Measurements from ENCODE around the gene MOB4.
"Not testable (repeated sequence)": the region's sequence is repeated elsewhere in the genome, so short reads cannot be mapped to it uniquely, and the experiment has no call there.

Gene MOB4

DNA sequence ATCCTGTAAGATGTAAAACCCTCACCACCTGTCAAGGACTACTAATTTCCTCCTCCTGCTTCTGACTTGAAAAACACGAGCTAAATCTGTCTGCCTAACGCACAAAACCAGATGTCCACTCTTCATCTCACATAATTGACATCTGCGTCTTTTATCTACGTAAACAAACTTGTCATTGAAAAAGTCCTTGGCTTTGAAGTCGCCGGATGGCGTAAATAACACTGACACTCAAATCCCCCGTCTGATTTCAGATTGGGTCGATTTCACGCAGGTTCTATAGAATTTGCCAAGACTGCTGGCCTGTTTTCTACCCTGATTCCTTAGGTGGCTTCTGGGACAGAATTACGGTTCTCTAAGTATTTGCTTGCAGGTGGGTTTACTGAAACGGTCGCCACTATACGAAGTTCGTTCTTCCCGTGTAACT lies 539 bp upstream of the MOB4 start:
- peak; percentile 12 for DNase-seq

DNA sequence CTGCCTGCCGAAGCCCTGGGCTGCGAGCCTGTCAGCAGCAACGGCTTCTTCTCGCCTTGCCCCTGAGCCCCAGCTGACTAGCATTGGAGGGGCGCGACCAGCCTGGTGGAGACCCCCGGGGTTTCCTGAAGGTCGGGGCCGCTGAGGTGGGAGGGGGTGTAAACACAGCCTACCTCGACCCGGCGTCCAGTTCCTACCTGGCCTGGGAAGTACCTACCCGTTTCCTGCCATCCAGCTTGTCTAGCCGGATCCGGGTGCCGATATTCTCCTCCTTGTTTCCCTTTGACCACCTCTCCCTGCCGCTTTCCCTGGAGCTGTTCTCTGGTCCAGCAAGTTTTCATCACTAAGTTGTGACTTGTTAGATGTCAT lies 511 bp downstream of the MOB4 start:
- no peak for DNase-seq

DNA sequence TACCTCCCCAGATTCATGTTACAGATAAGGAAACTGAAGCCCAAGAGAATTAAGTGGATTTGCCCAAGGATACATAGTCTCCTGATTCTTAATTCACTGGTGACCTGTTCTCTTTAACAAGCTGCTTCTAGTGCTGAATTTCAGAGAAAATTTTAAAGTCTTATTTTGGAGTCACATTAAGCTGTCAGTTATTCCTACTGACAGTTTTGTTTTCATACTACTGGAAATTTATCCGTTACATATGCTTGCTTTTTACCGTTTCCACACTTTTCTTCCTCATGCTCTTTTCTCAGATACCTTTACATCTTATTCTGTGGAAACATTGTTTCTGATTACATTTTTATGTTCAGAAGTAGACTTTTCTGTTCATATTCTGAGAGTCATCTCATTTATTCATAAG lies 1.3 kb downstream of the MOB4 start:
- DNase-seq, result no peak

DNA sequence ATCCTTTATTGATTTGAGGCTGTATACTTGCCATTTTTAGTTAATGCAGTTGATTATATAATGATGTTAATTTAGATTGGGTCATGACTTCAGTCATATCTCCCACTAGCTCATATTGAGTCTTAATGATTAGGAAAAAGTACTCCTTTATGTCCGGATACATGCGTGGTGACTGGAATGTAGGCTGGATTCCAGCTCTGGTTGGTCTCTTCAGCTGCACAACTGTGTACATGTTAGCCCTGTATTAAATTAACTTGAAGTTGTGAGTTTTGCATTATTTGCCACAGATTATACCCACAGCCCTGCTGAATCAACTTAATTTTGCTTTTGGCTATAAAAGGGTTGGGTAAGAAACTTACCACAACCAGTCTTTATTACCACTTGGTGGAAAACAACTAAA lies 22.5 kb downstream of the MOB4 start:
- DNase-seq, result no peak

DNA sequence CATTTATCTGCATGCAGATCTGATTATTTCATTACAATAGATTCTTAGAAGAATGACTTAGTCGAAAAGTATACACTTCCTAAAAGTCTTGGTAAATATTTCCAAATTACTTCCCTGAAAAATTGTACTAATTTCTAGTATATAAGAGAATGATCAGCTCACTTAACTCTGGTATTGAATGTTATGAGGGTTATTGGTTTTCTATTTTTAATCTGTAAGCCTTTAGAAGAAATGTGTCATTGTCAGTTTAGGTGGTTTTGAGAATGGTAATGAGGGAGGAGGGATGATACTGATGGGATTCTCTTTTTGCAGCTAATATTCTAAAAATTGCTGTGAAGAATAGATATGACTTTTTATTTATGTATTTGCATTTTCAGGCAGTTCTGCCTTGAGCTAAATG lies 23.9 kb downstream of the MOB4 start:
- DNase-seq, result no peak

DNA sequence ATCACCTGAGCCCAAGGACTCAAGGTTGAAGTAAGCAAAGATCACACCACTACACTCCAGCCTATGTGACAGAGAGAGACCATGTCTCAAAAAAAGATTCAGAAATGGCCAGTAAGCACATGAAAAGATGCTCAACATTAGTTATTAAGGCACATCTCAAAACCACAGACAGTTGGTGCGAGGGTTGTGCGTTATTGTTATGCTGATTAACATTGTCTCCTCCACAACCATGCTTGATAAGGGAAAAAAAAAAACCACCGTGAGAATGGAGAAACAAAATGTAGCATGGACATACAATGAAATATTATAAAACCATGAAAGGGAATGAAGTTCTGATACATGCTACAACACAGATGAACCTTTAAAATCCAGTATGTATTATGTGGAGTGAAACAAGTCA lies 27.3 kb downstream of the MOB4 start:
- no peak for DNase-seq

DNA sequence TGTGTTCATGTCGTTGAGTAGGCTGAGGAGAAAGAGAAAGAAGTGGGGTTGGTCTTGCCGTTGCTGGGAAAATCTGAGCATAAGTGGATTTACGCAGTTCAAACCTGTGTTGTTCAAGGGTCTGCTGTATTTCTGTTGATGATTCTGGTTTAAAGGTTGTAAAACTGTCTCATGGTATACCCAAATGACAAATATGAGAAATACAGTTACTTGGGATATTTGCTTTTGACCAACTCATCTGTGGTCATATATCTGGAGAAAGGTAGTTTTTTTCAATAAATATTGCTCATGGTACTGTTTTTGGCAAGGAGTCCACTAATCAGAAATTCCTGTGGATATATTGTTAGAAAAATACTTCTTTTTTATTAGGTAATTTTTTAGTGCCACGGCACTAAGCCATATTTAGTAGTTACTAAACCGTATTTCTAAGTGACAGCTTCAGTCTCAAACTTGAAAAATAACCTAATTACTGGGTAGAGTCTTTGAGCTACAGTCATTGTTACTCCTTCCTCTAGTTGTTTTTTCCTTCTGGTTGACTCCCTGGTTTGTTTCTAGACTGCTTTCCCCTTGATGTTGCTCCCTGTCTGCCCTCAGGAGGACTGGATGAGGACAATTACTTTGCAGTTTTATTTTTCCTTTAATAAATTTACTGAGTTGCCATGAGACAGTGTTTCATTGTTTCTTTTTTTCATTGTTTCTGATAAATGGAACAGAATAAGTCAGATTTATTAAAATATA lies 31.5 kb downstream of the MOB4 start:
- no peak for DNase-seq

DNA sequence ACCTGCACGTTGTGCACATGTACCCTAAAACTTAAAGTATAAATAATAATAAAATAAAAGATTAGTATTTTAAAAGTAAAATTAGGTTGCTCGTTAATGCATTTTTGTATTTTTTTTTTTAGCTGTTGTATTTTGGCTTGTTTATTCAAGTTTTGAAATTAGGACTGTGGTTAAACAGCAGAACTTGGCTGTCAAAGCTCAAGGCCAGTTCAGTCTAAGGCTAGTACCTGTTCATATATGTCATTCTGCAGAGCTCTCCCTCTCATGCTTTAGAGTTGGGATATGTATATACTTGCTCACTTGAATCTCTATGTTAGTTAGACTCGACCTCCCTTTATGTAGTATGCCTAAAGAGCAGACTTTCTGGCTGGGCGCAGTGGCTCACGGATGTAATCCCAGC lies 32.7 kb downstream of the MOB4 start:
- DNase-seq, result no peak

DNA sequence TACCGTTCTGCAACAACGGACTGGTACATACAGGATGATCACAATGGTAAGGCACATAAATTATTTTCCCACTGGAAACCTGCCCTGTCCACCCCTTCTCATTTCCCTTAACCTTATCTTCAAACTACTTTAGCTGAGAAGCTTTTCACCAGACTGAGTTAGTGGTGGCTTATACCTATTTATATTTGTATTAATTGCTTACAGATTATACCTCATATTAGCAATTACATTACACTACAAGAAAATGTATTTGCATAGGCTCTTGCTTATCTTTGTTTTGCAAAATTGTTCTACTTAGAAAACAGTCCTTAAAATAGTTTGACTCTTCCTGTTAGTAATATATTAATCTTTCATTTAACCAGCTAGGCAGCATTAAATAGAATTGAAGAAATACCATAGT lies 35.4 kb downstream of the MOB4 start:
- DNase-seq, result not testable (repeated sequence)

DNA sequence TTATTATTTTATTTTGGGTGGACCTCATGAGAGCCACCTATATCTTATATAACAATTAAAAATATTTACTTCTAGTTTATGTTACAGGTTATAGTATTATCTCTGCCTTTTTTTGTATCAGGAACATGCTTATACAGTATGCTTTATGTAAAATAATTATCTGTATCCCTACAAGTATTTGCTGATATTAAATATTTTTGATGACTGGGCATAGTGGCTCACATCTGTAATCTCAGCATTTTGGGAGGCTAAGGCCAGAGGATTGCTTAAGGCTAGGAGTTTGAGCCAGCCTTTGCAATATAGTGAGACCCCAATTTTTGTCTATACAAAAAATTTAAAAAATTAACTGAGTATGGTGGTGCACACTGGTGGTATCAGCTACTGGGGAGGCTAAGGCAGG lies 39.6 kb downstream of the MOB4 start:
- no peak for DNase-seq

DNA sequence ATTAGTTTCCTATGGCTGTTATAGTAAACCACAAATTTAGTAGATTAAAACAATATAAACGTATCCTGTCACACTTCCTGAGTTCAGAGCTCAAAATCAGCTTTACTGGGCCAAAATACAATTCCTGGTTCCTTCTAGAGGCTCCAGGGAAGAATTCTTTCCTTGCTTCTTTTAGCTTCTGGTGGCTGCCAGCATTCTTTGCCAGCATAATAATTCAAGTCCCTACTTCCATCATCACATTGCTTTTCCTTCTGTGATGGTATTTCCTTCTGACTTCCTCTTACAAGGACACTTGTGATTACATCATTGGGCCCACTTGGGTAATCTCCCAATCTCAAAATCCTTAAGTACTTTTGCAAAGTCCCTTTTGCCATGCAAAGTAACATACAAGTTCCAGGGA lies 40.6 kb downstream of the MOB4 start:
- peak; percentile 71 for DNase-seq

DNA sequence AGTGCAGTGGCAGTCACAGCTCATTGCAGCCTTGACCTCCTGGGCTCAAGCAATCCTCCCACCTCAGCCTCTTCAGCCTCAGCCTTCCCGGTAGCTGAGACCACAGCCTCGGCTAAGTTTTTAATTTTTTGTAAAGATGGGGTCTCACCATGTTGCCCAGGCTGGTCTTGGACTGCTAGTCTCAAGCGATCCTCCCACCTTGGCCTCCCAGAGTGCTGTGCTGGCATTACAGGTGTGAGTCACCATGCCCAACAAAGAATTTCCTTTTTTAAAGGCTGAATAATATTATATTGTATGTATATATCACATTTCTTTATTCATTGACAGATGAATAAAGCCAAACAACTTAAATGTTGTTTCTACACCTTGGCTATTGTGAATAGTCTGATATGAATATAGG lies 42.5 kb downstream of the MOB4 start:
- DNase-seq, result no peak

DNA sequence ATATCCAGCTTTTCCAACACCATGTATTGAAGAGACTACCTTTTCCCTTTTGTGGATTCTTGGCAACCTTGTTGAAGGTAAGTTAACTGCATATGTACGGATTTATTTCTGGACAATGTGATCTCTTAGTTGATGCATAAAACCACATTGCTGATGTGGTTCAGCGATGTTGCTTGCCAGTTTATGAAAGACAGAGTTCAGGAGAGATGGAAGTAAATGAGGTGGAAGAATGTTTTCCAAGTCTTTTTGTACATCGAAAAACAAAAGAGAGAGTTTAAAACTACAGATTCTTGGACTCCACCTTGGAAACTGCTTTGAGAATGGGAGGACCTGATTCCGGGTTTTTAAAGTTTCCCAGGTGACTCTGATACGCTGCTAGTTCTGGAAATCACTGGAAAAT lies 43.8 kb downstream of the MOB4 start:
- DNase-seq, result no peak

DNA sequence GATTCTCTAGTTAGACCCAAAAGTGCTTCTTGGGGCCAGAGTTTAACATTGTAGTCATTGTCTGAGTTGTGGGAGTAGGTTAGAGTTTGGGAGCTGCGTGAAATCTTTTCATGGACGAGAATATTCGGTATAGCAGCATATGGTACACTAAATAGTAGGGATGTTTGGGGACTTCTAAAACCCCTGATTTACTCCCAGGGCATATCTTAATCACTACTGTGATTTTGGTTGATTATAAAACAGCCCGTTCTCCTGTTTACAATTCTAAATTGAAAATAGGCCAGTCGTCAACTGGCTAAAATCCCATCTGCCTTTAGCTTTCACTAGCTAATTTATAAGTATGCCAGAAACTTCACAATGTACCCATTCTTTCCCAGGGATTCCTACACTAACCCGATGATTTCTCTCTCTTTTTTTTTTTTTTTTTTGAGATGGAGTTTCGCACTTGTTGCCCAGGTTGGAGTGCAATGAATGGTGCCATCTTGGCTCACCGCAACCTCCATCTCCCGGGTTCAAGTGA lies 44.3 kb downstream of the MOB4 start:
- no peak for DNase-seq

DNA sequence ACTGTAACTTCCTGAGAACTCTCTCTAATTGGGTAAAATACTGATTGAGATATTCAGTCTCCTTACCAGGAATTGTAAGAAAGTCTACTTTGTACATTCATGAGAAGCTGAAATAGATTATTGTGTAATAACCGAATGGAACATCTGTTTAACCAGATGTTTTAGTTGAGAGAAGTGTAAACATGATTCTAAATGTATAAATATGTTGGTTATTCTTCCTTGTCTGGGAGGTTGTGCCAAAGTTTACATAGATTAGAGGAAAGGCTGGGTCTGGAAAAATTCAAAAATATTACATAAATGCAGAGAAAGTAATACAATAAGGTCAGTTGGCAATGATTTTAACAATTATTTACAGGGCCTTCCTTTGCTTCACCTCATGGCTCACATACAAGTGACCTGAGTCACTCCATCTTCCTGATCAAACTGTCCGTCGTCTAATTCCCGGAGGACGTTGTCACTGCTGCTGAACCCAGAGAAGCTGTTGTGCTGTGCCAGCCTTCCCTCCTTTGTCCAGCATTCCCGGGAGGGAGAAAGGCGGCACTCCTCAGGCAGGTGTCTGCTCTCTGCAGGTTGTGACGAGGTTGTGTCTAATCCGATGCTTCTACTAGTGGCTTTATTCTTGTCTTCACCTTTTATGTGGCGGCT lies 55.9 kb downstream of the MOB4 start:
- no peak for DNase-seq

DNA sequence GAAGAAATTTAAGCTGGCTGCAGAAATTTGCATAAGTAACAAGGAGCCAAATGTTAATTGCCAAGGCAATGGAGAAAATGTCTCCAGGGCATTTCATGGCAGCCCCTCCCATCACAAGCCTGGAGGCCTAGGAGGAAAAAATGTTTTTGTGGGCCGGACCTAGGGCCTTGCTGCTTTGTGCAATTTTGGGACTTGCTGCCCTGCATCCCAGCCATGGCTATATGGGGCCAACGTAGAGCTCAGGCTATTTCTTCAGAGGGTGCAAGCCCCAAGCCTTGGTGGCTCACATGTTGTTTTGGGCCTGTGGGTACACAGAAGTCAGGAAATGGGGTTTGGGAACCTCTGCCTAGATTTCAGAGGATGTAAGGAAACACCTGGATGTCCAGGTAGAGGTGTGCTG lies 57.7 kb downstream of the MOB4 start:
- no peak for DNase-seq

DNA sequence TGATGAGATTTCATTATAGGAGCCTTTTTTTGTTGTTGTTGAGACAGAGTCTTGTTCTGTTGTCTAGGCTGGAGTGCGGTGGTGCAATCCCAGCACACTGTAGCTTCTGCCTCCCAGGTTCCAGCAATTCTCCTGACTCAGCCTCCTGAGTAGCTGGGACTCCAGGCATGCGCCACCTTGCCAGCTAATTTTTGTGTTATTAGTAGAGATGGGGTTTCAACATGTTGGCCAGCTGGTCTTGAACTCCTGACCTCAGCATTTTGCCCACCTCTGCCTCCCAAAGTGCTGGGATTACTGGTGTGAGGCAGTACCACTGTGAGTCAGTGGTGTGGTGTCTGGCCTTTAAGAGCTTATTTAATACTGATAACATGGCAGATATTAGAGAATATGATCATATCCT lies 60.1 kb downstream of the MOB4 start:
- DNase-seq, result no peak

DNA sequence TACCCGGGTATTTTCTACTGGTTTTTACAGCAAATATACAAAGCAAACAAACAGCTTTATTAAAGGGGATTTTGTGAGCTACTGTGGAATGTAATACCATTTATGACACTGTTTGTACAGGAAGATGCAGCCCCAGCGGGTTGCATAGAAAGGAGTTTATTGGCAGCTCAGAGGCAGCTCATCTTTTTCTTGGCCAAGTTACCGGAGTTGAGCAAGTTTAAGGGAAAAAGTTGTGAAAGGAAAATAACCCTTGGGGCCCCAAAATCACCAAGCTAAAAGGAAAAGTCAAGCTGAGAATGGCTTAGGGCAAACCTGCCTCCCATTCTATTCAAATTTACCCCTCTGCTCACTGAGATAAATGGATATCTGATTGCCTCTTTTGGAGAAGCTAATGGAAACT lies 60.8 kb downstream of the MOB4 start:
- DNase-seq, result no peak

DNA sequence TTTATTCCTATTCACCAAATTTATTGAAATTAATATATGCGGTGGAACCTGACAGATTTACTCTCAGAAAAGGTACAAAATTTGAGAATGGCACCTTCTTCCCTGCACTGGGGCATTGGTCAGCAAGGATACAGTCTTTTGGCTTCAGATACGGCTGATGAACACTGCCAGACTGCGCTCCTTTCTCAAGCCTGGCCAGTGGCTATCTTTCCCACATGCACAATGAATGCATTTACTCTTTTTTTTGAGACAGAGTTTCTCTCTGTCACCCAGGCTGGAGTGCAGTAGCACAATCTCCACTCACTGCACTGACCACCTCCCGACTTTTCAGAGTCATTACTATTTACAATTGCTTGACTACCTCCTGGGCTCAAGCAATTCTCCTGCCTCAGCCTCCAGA lies 61.6 kb downstream of the MOB4 start:
- DNase-seq, result no peak

DNA sequence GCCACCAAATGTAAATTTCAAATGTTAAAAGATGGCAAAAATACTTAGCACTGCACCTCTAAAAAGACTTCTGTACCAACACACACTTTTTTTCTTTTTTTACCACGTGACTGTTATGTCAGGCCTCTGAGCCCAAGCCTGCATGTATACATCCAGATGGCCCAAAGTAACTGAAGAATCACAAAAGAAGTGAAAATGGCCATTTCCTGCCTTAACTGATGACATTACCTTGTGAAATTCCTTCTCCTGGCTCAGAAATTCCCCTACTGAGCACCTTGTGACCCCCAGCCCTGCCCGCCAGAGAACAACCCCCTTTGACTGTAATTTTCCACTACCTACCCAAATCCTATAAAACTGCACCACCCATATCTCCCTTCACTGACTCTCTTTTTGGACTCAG lies 62.4 kb downstream of the MOB4 start:
- DNase-seq, result not testable (repeated sequence)

DNA sequence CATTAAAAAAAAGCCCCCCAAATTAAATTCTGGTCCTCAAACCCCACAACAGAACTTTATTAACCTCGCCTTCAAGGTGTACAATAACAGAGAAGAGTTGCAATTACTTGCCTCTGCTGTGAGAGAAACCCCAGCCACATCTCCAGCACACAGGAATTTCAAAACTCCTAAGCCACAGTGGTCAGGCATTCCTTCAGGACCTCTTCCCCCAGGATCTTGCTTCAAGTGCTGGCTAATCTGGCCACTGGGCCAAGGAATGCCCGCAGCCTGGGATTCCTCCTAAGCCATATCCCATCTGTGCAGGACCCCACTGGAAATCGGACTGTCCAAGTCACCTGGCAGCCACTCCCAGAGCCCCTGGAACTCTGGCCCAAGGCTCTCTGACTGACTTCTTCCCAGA lies 64.3 kb downstream of the MOB4 start:
- not testable (repeated sequence) for DNase-seq

DNA sequence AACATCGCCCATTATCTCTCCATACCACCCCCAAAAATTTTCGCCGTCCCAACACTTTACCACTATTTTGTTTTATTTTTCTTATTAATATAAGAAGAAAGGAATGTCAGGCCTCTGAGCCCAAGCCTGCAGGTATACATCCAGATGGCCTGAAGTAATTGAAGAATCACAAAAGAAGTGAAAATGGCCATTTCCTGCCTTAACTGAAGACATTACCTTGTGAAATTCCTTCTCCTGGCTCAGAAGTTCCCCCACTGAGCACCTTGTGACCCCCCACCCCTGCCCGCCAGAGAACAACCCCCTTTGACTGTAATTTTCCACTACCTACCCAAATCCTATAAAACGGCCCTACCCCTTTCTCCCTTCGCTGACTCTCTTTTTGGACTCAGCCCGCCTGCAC lies 71.4 kb downstream of the MOB4 start:
- DNase-seq, result not testable (repeated sequence)

DNA sequence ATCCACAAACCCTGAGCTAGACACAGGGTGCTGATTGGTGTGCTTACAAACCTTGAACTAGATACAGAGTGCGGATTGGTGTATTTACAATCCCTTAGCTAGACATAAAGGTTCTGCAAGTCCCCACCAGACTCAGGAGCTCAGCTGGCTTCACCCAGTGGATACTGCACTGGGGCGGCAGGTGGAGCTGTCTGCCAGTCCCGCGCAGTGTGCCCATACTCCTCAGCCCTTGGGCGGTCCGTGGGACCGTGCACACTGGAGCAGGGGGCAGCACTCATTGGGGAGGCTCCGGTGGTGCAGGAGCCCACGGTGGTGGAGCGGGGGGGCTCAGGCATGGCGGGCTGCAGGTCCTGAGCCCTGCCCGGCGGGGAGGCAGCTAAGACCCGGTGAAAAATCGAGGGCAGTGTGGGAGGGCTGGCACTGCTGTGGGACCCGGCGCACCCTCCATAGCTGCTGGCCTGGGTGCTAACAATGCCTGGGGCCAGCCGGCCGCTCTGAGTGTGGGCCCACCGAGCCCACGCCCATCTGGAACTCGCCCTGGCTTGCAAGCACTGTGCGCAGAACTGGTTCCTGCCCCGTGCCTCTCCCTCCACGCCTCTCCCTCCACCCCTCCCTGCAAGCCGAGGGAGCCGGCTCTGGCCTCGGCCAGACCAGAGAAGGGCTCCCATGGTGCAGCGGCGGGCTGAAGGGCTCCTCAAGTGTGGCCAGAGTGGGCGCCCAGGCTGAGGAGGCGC lies 75.6 kb downstream of the MOB4 start:
- no peak for DNase-seq

DNA sequence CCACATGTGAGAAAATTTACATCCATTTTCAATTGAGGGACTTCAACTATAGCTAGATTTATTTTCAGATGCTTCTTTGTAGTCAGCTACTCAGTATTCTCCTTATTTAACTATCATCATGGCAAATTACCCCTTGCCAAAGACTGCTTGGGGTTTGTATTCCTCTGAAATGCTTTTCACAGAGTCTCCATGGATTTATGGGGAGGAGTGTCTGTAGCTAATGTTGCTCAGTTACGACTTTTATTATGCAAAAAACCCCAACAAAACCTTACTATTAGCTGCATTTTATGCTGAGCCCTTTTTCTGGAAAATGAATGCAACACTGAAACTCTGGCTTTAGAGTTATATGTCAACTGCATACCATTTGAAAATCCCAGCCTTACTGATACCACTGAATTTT lies 80.9 kb downstream of the MOB4 start:
- DNase-seq, result no peak
